Measurements from ENCODE around the gene ARL4D. TPM values are rescaled to one million over a fixed set of nuclear protein-coding genes. Genes with fewer than 3 reads are reported as not detected.

ARL4D gene
- total and polyA plus RNA-seq, 2 of the 8 experiments (the other 6 are each of a cell fraction or from before 2014, with no cell fraction given) = 8.4 to 9.2 TPM

GRCh38 chr17:43437756-43438155 is 39.0 kb downstream of the ARL4D start (continued):
- TF ChIP-seq RAD21 (IDR thresholded peaks at IDR 0.05 in 1 of 2, conservative IDR thresholded peaks at IDR 0.05 in 1 of 2; ENCODE audit: low read depth in 2 of 2, low read length in 2 of 2) (no peak), ATF2 (IDR thresholded peaks at IDR 0.05; ENCODE audit: low read length) (no peak), CHD1 (IDR thresholded peaks at IDR 0.05; ENCODE audit: low read depth, low read length) (no peak), MAFK (IDR thresholded peaks at IDR 0.05; ENCODE audit: low read depth, low read length) (no peak), SUZ12 (IDR thresholded peaks at IDR 0.05; ENCODE audit: low read length) (no peak), CHD2 (IDR thresholded peaks at IDR 0.05; ENCODE audit: low read length) (no peak)
